Pancreas (tissue), 10 donors: ENCODE results near the gene STX18. TPM values are rescaled to one million over a fixed set of nuclear protein-coding genes. Genes with fewer than 3 reads are reported as not detected.
"Not testable (repeated sequence)": the region's sequence is repeated elsewhere in the genome, so short reads cannot be mapped to it uniquely, and the experiment has no call there.

ENCODE experiments used
- ATAC-seq, 4 donors: fragments of 200-7000 bp; cut with Tn5 transposase; one replicate each; pipeline versions ENCODE4 v1.8.0 to v1.9.1; 2020; ENCODE audit warnings: mild to moderate bottlenecking in 4 of 4, moderate library complexity in 4 of 4
- DNase-seq, 6 donors: peaks; one replicate each; pipeline ENCODE4 v3.0.0-alpha.2; 2020
- FAIRE-seq: peaks from 2 replicates; lab custom pipeline; 2012; peaks lifted over from hg19 to GRCh38; lab: Jason Lieb, UNC
- H3K27ac ChIP-seq, 4 donors: fragments of 200-600 bp; sonication (generic); 1 replicate in 3 of 4; 2 replicates in 1 of 4; pipeline versions ENCODE4 v1.5.0 to v1.8.0; 2020
- H3K27me3 ChIP-seq, 4 donors: fragments of 200-600 bp; one replicate each; pipeline ENCODE4 v1.8.0; 2021
- H3K36me3 ChIP-seq, 3 donors: fragments of 200-600 bp; sonication (generic) in 1 of 3; one replicate each; pipeline versions ENCODE4 v1.5.0 to v1.8.0; 2020 to 2021
- H3K4me1 ChIP-seq, 3 donors: fragments of 200-600 bp; one replicate each; pipeline ENCODE4 v1.8.0; 2021
- H3K4me3 ChIP-seq, 4 donors: fragments of 200-600 bp; sonication (generic) in 2 of 4; one replicate each; pipeline versions ENCODE4 v1.5.0 to v1.8.0; 2020 to 2021
- H3K9me3 ChIP-seq, 4 donors: fragments of 200-600 bp; one replicate each; pipeline ENCODE4 v1.8.0; 2021
- CTCF ChIP-seq, 4 donors: fragments of 200-600 bp; sonication (generic) in 3 of 4; IDR thresholded peaks; one replicate each; pipeline versions ENCODE4 v1.5.0 to v1.8.0; 2021; ENCODE audit warnings: antibody characterized with exemption in 4 of 4
- WGBS, 2 donors: extraction: QIAGEN DNeasy Blood & Tissue Kit; methylation state at CpG; one replicate each; pipeline ENCODE4 v1.1.7; 2013; 5-methylcytosine and 5-hydroxymethylcytosine counted together
- intact Hi-C, 3 donors: fragments of 100-400 bp; cut with DNase I; formaldehyde crosslinking; loops; one replicate each; pipeline versions ENCODE4 v1.11.1 to v1.14.2; 2022
- polyA plus RNA-seq, 2 donors: library from polyadenylated mRNA; stranded (reverse); fragments of 200-250 nt; gene quantifications; one replicate each; pipeline ENCODE4 v1.2.3, GENCODE V29; 2013
- total RNA-seq, 6 donors: library from RNA; stranded (reverse); fragmentation: NEBNext Ultra II Directional in 4 of 6; extraction: Animal tissue kit (Norgen Biotek cat#: 25700) in 4 of 6; gene quantifications; one replicate each; pipeline versions ENCODE4 v1.2.1 to v1.2.4, GENCODE V29; 2021 to 2023
- donor health status: healthy with polysubstance abuse.
- donor health status: DM: no; HTN: no; CAD: no; lungs with moderate emphysema.
- donor health status: DM: no; HTN: no; CAD: no.
- donor health status: control.
- donor health status: control.
- donor health status: Bipolar disorder and iron deficiency.
- donor health status: DM: yes; HTN: yes; CAD: no.
- donor health status: DM: no; HTN: no; CAD: no.
- donor health status: DM: no; HTN: no; CAD: no.
- donor health status: DM: yes; HTN: yes; CAD: no.

Gene STX18
- total and polyA plus RNA-seq, 8 donors = 13.6 to 35.9 (median 19.0) TPM

DNA sequence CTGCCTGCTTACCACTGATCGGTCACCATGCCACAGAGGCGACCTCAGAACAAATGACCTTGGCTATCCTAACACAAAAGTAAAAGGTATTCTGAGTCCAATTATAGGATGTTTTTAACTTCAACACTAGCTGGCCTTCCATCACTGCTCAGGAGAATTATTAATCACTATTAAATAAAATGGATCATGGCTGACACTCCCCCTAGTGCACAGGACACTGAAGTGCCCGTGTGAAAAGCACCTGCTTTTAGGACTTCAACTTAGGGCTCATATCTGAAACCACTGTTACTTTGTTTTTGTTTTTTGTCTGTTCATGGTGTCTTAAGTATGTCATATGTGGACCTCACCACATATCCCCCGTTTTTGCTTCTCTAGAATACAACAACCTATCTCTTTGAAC is 33.9 kb downstream of the STX18 start:
- no peak for DNase-seq
- Histone ChIP-seq H3K27me3 (no peaks in the 10 kb centered on the region), H3K36me3 (no peaks in the 10 kb centered on the region), H3K4me1 (peaks cover 0 to 11% (median 5%) of the 10 kb centered on the region in 3 donors), H3K27ac (no peak overlapping the region), H3K4me3 (no peak overlapping the region), H3K9me3 (no peaks in the 10 kb centered on the region)
- peak in 2 of 4 donors; percentile 74 to 81 for ATAC-seq
- peak in 3 of 4 donors; percentile 7 to 37 (median 24) for TF ChIP-seq CTCF (IDR thresholded peaks at IDR 0.05)
- 51 to 55% methylated on average over 4 of the region's 4 CpGs for WGBS, 2 donors
- intact Hi-C loops = no loop called here
- no peak for FAIRE-seq

DNA sequence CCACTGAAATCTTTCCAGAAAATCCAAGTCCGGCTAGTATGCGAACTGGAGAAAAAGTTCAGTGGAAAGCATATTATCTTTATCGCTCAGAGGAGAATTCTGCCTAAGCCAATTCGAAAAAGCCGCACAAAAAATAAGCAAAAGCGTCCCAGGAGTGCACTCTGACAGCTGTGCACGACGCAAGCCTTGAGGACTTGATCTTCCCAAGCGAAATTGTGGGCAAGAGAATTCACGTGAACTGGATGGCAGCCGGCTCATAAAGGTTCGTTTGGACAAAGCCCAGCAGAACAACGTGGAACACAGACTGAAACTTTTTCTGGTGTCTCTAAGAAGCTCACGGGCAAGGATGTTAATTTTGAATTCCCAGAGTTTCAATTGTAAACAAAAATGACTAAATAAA is 34.4 kb downstream of the STX18 start:
- DNase-seq = no peak
- no peak overlapping the region for H3K4me3 ChIP-seq
- no peaks in the 10 kb centered on the region for H3K9me3 ChIP-seq
- no peak for TF ChIP-seq CTCF (IDR thresholded peaks at IDR 0.05)
- no peaks in the 10 kb centered on the region for H3K36me3 ChIP-seq
- no peaks in the 10 kb centered on the region for H3K27me3 ChIP-seq
- WGBS, 2 donors = 86 to 89% methylated on average over 14 of the region's 14 CpGs
- H3K4me1 ChIP-seq = peaks cover 0 to 11% (median 5%) of the 10 kb centered on the region in 3 donors
- FAIRE-seq = no peak
- intact Hi-C loops = no loop called here
- ATAC-seq = no peak
- H3K27ac ChIP-seq = no peak overlapping the region

DNA sequence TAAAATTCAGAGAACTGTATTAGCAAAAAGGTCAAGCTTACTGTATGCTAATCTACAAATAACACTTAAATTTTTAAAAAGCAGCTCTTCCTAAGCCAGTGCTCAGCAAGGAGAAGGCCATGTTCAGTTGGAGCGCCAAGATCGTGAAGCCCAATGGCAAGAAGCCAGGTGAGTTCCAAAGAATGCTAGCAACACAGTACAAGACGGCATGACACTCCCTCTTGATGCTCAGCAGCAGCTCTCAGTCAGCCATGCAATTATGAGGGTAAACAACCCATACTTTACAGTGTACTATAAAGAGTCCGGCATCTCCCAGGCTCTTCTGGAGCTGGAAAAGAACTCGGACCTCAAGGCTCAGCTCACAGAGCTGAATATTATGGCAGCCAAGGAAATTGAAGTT is 34.9 kb downstream of the STX18 start:
- TF ChIP-seq CTCF (IDR thresholded peaks at IDR 0.05) = no peak
- DNase-seq = no peak

DNA sequence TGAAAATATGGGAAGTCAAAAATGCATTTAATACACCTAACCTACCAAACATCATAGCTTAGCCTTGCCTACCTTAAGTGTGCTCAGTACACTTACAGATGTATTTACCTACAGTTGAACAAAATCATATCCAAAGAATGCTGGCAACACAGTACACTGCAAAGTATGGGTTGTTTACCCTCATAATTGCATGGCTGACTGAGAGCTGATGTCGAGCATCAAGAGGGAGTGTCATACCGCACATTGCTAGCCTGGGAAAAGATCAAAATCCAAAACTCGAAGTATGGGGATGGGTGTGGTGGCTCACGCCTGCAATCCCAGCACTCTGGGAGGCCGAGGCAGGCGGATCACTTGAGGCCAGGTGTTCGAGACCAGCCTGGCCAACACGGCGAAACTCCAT is 36.6 kb downstream of the STX18 start:
- H3K27me3 ChIP-seq, DNase-seq, H3K9me3 ChIP-seq, H3K27ac ChIP-seq, H3K4me3 ChIP-seq, intact Hi-C loops, ATAC-seq, FAIRE-seq, H3K36me3 ChIP-seq: not testable (repeated sequence)
- WGBS, 2 donors = 93 to 95% methylated on average over 9 of the region's 9 CpGs
- peaks cover 0 to 20% (median 9%) of the 10 kb centered on the region in 3 donors for H3K4me1 ChIP-seq

More for the DNA sequence above, 34.9 kb downstream of the STX18 start:
- no peaks in the 10 kb centered on the region for H3K36me3 ChIP-seq
- H3K27me3 ChIP-seq = no peaks in the 10 kb centered on the region
- intact Hi-C loops = no loop called here
- no peak for FAIRE-seq
- ATAC-seq = no peak
- H3K9me3 ChIP-seq = no peaks in the 10 kb centered on the region
- no peak overlapping the region for H3K4me3 ChIP-seq
- H3K27ac ChIP-seq = no peak overlapping the region
- H3K4me1 ChIP-seq = peaks cover 0 to 13% (median 5%) of the 10 kb centered on the region in 3 donors
- WGBS, 2 donors = 82 to 91% methylated on average over 5 of the region's 5 CpGs

DNA sequence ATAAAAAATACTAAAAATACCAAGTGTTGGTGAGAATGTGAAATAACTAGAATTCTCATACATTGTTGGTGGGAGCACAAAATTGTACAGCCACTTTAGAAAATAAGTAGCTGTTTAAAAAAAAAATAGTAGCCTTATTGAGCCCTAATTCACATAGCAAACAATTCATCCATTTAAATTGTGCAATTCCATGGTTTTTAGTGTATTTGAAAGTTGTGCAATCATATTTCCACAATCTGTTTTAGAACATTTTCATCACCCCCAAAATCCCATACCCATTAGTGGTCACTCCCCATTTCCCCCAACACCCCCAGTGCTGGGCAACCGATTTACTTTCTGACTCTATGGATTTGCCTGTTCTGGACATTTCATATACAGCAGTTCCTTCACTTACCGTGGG is 37.1 kb downstream of the STX18 start:
- 84 to 90% methylated on average over 2 of the region's 2 CpGs for WGBS, 2 donors
- peaks cover 3 to 24% (median 14%) of the 10 kb centered on the region in 3 donors for H3K4me1 ChIP-seq
- no peak for FAIRE-seq
- no peak overlapping the region for H3K27ac ChIP-seq
- H3K36me3 ChIP-seq = no peaks in the 10 kb centered on the region
- ATAC-seq = no peak
- H3K9me3 ChIP-seq = no peaks in the 10 kb centered on the region
- no peak for DNase-seq
- H3K4me3 ChIP-seq = no peak overlapping the region
- intact Hi-C loops = no loop called here
- TF ChIP-seq CTCF (IDR thresholded peaks at IDR 0.05) = no peak
- no peaks in the 10 kb centered on the region for H3K27me3 ChIP-seq
